HepG2 (cell line): ENCODE results near the gene MADD. TPM values are rescaled to one million over a fixed set of nuclear protein-coding genes. Genes with fewer than 3 reads are reported as not detected.

Source experiments
- BATF2 ChIP-seq: sonication (generic); formaldehyde crosslinking; IDR thresholded peaks from 2 replicates; pipeline ENCODE4 v1.8.0; 2022; ENCODE audit warnings: mild to moderate bottlenecking, missing genetic modification reagents, moderate library complexity
- JARID2 ChIP-seq: sonication (generic); formaldehyde crosslinking; IDR thresholded peaks from 2 replicates; pipeline ENCODE4 v1.8.1; 2023; ENCODE audit warnings: missing genetic modification reagents, inconsistent platforms; ENCODE audit not compliant: insufficient replicate concordance
- NFYC ChIP-seq: IDR thresholded peaks from 2 replicates; pipeline ENCODE4 v1.6.1; 2016; ENCODE audit warnings: missing genetic modification reagents, missing compliant biosample characterization
- THAP9 ChIP-seq: sonication (generic); formaldehyde crosslinking; IDR thresholded peaks from 2 replicates; pipeline ENCODE4; 2020; ENCODE audit warnings: missing genetic modification reagents, mild to moderate bottlenecking, borderline replicate concordance
- ZBTB49 ChIP-seq: sonication (generic); formaldehyde crosslinking; IDR thresholded peaks from 2 replicates; pipeline ENCODE4 v1.4.0; 2020; ENCODE audit warnings: missing genetic modification reagents, borderline replicate concordance
- ZFAT ChIP-seq: sonication (generic); formaldehyde crosslinking; conservative IDR thresholded peaks from 2 replicates; pipeline ENCODE4 v1.8.1; 2023; ENCODE audit warnings: missing genetic modification reagents, inconsistent platforms
- ZNF256 ChIP-seq: sonication (generic); formaldehyde crosslinking; conservative IDR thresholded peaks from 2 replicates; pipeline ENCODE4 v1.4.0; 2020; ENCODE audit warnings: missing genetic modification reagents
- ZNF382 ChIP-seq: sonication (generic); formaldehyde crosslinking; IDR thresholded peaks from 2 replicates; pipeline ENCODE4 v1.5.0; 2020; ENCODE audit warnings: missing genetic modification reagents, mild to moderate bottlenecking, borderline replicate concordance
- ZNF773 ChIP-seq: sonication (generic); formaldehyde crosslinking; IDR thresholded peaks from 2 replicates; pipeline ENCODE4 v1.4.0; 2020; ENCODE audit warnings: missing genetic modification reagents, borderline replicate concordance
- ZNF790 ChIP-seq: sonication (generic); formaldehyde crosslinking; IDR thresholded peaks from 2 replicates; pipeline ENCODE4 v1.8.0; 2022; ENCODE audit warnings: missing genetic modification reagents, mild to moderate bottlenecking, borderline replicate concordance
- polyA plus RNA-seq, 8 experiments: library from polyadenylated mRNA; depleted of rRNA in 3 of 8; stranded (reverse) in 7 of 8; unstranded in 1 of 8; fragments of >200 nt; fragmentation: Illumina TruSeq in 4 of 8; extraction: Trizol in 4 of 8; gene quantifications; 2 replicates each; pipeline versions ENCODE4 v1.2.1 to v1.2.3, GENCODE V29; 2011 to 2016; ENCODE audit warnings: low read depth in 4 of 8, missing spikeins in 1 of 8, mixed read lengths in 1 of 8; ENCODE audit not compliant: insufficient read depth in 1 of 8
- total RNA-seq, 5 experiments: library from RNA; depleted of rRNA; stranded (reverse); fragments of >200 nt; fragmentation: Illumina TruSeq; extraction: Trizol; gene quantifications; 2 replicates each; pipeline ENCODE4 v1.2.3, GENCODE V29; 2016; ENCODE audit warnings: low read depth in 1 of 5

Gene MADD
- total and polyA plus RNA-seq, 2 of the 13 experiments (the other 11 are each of a cell fraction or from before 2014, with no cell fraction given), result 18.0 to 29.2 TPM

GRCh38 chr11:47269002-47269828, 718 bp upstream of the MADD start (continued):
- TF ChIP-seq JARID2 (CRISPR knock-in tag) (peak; percentile 36), THAP9 (CRISPR knock-in tag) (no peak; the same call in 1 of the 2 replicates), ZFAT (CRISPR knock-in tag) (no peak), ZNF790 (CRISPR knock-in tag) (peak; percentile 19; the same call in 1 of the 2 replicates), ZNF773 (CRISPR knock-in tag) (no peak), NFYC (CRISPR knock-in tag) (no peak), ZNF382 (CRISPR knock-in tag) (no peak), ZNF256 (CRISPR knock-in tag) (no peak), BATF2 (CRISPR knock-in tag) (no peak), ZBTB49 (CRISPR knock-in tag) (no peak)
